Cardiac muscle cell (in vitro differentiated cells and primary cell): ENCODE results near the gene BCL3. TPM values are rescaled to one million over a fixed set of nuclear protein-coding genes. Genes with fewer than 3 reads are reported as not detected.
"Not testable (repeated sequence)": the region's sequence is repeated elsewhere in the genome, so short reads cannot be mapped to it uniquely, and the experiment has no call there.

Experiments used
- DNase-seq, 2 donors: peaks; one replicate each; pipeline versions ENCODE4 v3.0.0 to v3.0.0-alpha.2; 2010 to 2017; ENCODE audit warnings: low read depth in 1 of 2, low spot score in 1 of 2
- H3K27ac ChIP-seq: fragments of 200-600 bp; sonication (generic); 2 replicates; pipeline ENCODE4 v1.5.1; 2016
- H3K27me3 ChIP-seq: fragments of 200-600 bp; sonication (generic); 2 replicates; pipeline ENCODE4 v1.6.0; 2016; ENCODE audit warnings: control low read depth
- H3K36me3 ChIP-seq: fragments of 200-600 bp; sonication (generic); 2 replicates; pipeline ENCODE4 v1.5.1; 2016; ENCODE audit warnings: control low read depth
- H3K4me1 ChIP-seq: fragments of 200-600 bp; sonication (generic); 2 replicates; pipeline ENCODE4 v1.8.1; 2017; ENCODE audit warnings: low read depth, mild to moderate bottlenecking, mixed run types
- H3K4me3 ChIP-seq: fragments of 200-600 bp; sonication (generic); 2 replicates; pipeline ENCODE4 v1.5.1; 2016; ENCODE audit warnings: mild to moderate bottlenecking
- H3K9me3 ChIP-seq: fragments of 200-600 bp; sonication (generic); 2 replicates; pipeline ENCODE4 v1.5.1; 2017; ENCODE audit warnings: low read depth, mild to moderate bottlenecking, control low read depth
- CTCF ChIP-seq: IDR thresholded peaks from 2 replicates; pipeline ENCODE4 v1.5.1; 2012; ENCODE audit warnings: low read depth, mild to moderate bottlenecking, low read length
- polyA plus RNA-seq: library from polyadenylated mRNA; unstranded; fragments of >200 nt; fragmentation: Nextera tagmentation; extraction: Ambion mirVana; gene quantifications from 2 replicates; pipeline ENCODE4 v1.2.1, GENCODE V29; 2016
- total RNA-seq: library from RNA; depleted of rRNA; stranded (reverse); fragments of >200 nt; gene quantifications from 2 replicates; pipeline ENCODE4 v1.2.3, GENCODE V29; 2016

BCL3 gene
- total and polyA plus RNA-seq, 2 experiments from 2014 or later, result 12.4 to 15.3 TPM

DNA sequence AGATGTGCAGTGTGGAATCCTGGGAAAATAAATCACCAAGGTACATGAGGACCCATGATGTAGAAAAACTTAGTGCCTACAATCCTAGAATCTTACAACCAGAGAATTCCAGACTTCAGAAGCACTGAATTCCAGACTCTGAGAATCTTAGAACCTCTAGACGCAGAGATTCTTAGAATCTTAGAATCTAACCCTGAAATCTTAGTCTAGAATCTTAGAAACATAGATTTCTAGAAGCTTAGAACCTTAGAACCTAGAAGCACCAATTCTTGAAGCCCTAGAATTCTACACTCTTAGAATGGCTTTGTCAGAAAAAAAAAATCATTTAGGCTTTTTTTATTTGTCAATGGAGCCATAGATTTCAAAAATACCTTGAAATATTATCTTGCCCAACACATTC, 43.5 kb upstream of the BCL3 start:
- no peaks in the 10 kb centered on the region for H3K27me3 ChIP-seq
- no peak overlapping the region for H3K27ac ChIP-seq
- no peaks in the 10 kb centered on the region for H3K4me1 ChIP-seq
- no peaks in the 10 kb centered on the region for H3K36me3 ChIP-seq
- no peak for DNase-seq
- no peak overlapping the region for H3K4me3 ChIP-seq
- no peaks in the 10 kb centered on the region for H3K9me3 ChIP-seq
- no peak for TF ChIP-seq CTCF

- Histone ChIP-seq H3K36me3 (no peaks in the 10 kb centered on the region), H3K4me3 (no peak overlapping the region), H3K9me3 (no peaks in the 10 kb centered on the region), H3K27me3 (no peaks in the 10 kb centered on the region), H3K4me1 (no peaks in the 10 kb centered on the region), H3K27ac (no peak overlapping the region)
- no peak for TF ChIP-seq CTCF
- no peak for DNase-seq
These were observed 43.0 kb upstream of the BCL3 start for GRCh38 chr19:44705502-44706010.

GRCh38 chr19:44706506-44707236, 41.8 kb upstream of the BCL3 start:
- Histone ChIP-seq H3K27me3 (no peaks in the 10 kb centered on the region), H3K4me1 (no peaks in the 10 kb centered on the region), H3K27ac (no peak overlapping the region), H3K36me3 (no peaks in the 10 kb centered on the region), H3K4me3 (no peak overlapping the region), H3K9me3 (no peaks in the 10 kb centered on the region)
- no peak for DNase-seq
- TF ChIP-seq CTCF, result no peak

DNA sequence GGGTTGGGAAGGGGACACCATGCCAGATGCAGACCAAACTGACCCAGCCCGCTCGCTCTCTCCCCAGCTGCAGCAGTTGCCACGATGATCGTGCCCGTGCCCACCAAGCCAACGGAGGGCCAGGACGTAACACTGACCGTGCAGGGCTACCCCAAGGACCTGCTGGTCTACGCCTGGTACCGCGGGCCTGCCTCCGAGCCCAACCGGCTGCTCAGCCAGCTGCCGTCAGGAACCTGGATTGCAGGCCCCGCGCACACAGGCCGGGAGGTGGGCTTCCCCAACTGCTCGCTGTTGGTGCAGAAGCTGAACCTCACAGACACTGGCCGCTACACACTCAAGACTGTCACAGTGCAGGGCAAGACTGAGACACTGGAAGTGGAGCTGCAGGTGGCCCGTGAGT, 40.7 kb upstream of the BCL3 start:
- Histone ChIP-seq H3K36me3 (no peaks in the 10 kb centered on the region), H3K9me3 (no peaks in the 10 kb centered on the region), H3K27me3 (no peaks in the 10 kb centered on the region), H3K4me3 (no peak overlapping the region), H3K4me1 (no peaks in the 10 kb centered on the region), H3K27ac (no peak overlapping the region)
- no peak for DNase-seq
- TF ChIP-seq CTCF, result no peak

- Histone ChIP-seq H3K27me3 (no peaks in the 10 kb centered on the region), H3K4me3 (no peak overlapping the region), H3K9me3 (no peaks in the 10 kb centered on the region), H3K36me3 (no peaks in the 10 kb centered on the region), H3K27ac (no peak overlapping the region), H3K4me1 (no peaks in the 10 kb centered on the region)
- no peak for DNase-seq
- TF ChIP-seq CTCF, result no peak
These were observed 39.6 kb upstream of the BCL3 start for GRCh38 chr19:44708940-44709339.

- H3K27me3 ChIP-seq, H3K9me3 ChIP-seq, H3K4me1 ChIP-seq, H3K36me3 ChIP-seq, H3K27ac ChIP-seq, DNase-seq, H3K4me3 ChIP-seq: not testable (repeated sequence)
These were observed 38.9 kb upstream of the BCL3 start for GRCh38 chr19:44709434-44710266.
